HepG2 (cell line): ENCODE measurements around the gene TMEM132D. TPM values are rescaled to one million over a fixed set of nuclear protein-coding genes. Genes with fewer than 3 reads are reported as not detected.

ENCODE experiments used
- ATAC-seq: fragments of 200-7000 bp; cut with Tn5 transposase; 3 replicates; pipeline ENCODE4 v1.9.1; 2020; ENCODE audit warnings: mild to moderate bottlenecking, moderate library complexity
- BruUV-seq: library from RNA; stranded (reverse); fragments of 400-500 nt; replicated peaks from 2 replicates; lab custom pipeline; 2021; lab: Mats Ljungman, UMichigan
- CTCF ChIA-PET: fragments of 300-600 bp; formaldehyde crosslinking; extraction: SDS; loops from one replicate; lab custom pipeline; 2021; ENCODE audit warnings: low total read pairs, inconsistent platforms, low intra/inter-chr PET ratio; lab: Yijun Ruan, JAX
- POLR2A ChIA-PET: fragments of 350-600 bp; sonication (Branson Sonifier 250); formaldehyde crosslinking; loops from one replicate; lab custom pipeline; 2020; ENCODE audit warnings: antibody characterized with exemption, inconsistent platforms; lab: Yijun Ruan, JAX
- DNase-seq: peaks from one replicate; pipeline ENCODE4 v3.0.0-alpha.2; 2015; ENCODE audit warnings: low spot score
- FAIRE-seq: peaks from 3 replicates; lab custom pipeline; 2011; peaks lifted over from hg19 to GRCh38; lab: Jason Lieb, UNC
- H2AFZ ChIP-seq: one replicate; pipeline ENCODE4 v1.6.1; 2011; ENCODE audit warnings: low read length, inconsistent platforms
- H3K27ac ChIP-seq: fragments of 300-600 bp; 3 replicates; pipeline ENCODE4 v1.8.0; 2011; ENCODE audit warnings: mixed run types, mild to moderate bottlenecking, mixed read lengths, low read length, inconsistent platforms; ENCODE audit not compliant: insufficient read depth; ENCODE audit errors: extremely low read length
- H3K27me3 ChIP-seq, 2 experiments: fragments of 200-600 bp in 1 of 2; 2 replicates in 1 of 2; 3 replicates in 1 of 2; pipeline versions ENCODE4 v1.6.0 to v1.8.0; 2011; ENCODE audit warnings: low read length in 2 of 2, mild to moderate bottlenecking in 2 of 2, moderate library complexity in 2 of 2, inconsistent platforms in 1 of 2; ENCODE audit not compliant: insufficient read depth in 2 of 2, control insufficient read depth in 1 of 2
- H3K36me3 ChIP-seq, 2 experiments: fragments of 200-600 bp in 1 of 2; replicated peaks in 1 of 2; 2 replicates in 1 of 2; 3 replicates in 1 of 2; pipeline versions ENCODE4 v1.5.1 to v1.8.0; 2011; ENCODE audit warnings: low read length in 2 of 2, inconsistent platforms in 1 of 2; ENCODE audit not compliant: insufficient read depth in 2 of 2, control insufficient read depth in 1 of 2
- H3K4me1 ChIP-seq: 2 replicates; pipeline ENCODE4 v1.5.1; 2012; ENCODE audit warnings: low read length, inconsistent platforms; ENCODE audit not compliant: insufficient read depth
- H3K4me2 ChIP-seq: 2 replicates; pipeline ENCODE4 v1.6.0; 2011; ENCODE audit warnings: low read depth, low read length, inconsistent platforms
- H3K4me3 ChIP-seq, 3 experiments: fragments of 200-600 bp in 1 of 3; sonication (generic), shearing (Covaris generic) in 1 of 3; replicated peaks in 1 of 3; 2 replicates each; pipeline ENCODE4 v1.5.1; 2011 to 2016; ENCODE audit warnings: low read length in 3 of 3, inconsistent platforms in 2 of 3, low read depth in 2 of 3, mild to moderate bottlenecking in 2 of 3, control low read depth in 1 of 3, mixed read lengths in 1 of 3; ENCODE audit not compliant: insufficient read depth in 1 of 3
- H3K79me2 ChIP-seq: one replicate; pipeline ENCODE4 v1.6.1; 2011; ENCODE audit warnings: low read length, inconsistent platforms; ENCODE audit not compliant: insufficient read depth
- H3K9ac ChIP-seq: 2 replicates; pipeline ENCODE4 v1.6.0; 2011; ENCODE audit warnings: mild to moderate bottlenecking, low read depth, low read length, inconsistent platforms; ENCODE audit not compliant: insufficient read depth
- H3K9me3 ChIP-seq: 2 replicates; pipeline ENCODE4 v1.5.1; 2012; ENCODE audit warnings: mild to moderate bottlenecking, low read length
- H4K20me1 ChIP-seq: 2 replicates; pipeline ENCODE4 v1.6.0; 2011; ENCODE audit warnings: inconsistent platforms, mild to moderate bottlenecking, low read length, moderate library complexity; ENCODE audit not compliant: insufficient read depth
- ARHGAP35 ChIP-seq: sonication (generic); formaldehyde crosslinking; IDR thresholded peaks from 2 replicates; pipeline ENCODE4 v1.9.0; 2022; ENCODE audit warnings: mild to moderate bottlenecking, inconsistent platforms, moderate library complexity, missing genetic modification reagents, borderline replicate concordance
- ATF7-NPFF ChIP-seq: sonication (generic); formaldehyde crosslinking; IDR thresholded peaks from 2 replicates; pipeline ENCODE4 v1.8.1; 2023; ENCODE audit warnings: mild to moderate bottlenecking, low read depth, missing genetic modification reagents, moderate library complexity
- ATM ChIP-seq: fragments of 450-650 bp; IDR thresholded peaks from 2 replicates; pipeline ENCODE4 v1.7.1; 2017; ENCODE audit warnings: mild to moderate bottlenecking, borderline replicate concordance
- HMG20B ChIP-seq: conservative IDR thresholded peaks from 2 replicates; pipeline ENCODE4 v1.6.1; 2016; ENCODE audit warnings: missing genetic modification reagents, missing compliant biosample characterization
- PAX8 ChIP-seq: sonication (generic); formaldehyde crosslinking; IDR thresholded peaks from 2 replicates; pipeline ENCODE4 v1.8.0; 2022; ENCODE audit warnings: mild to moderate bottlenecking, missing genetic modification reagents, borderline replicate concordance
- SMARCE1 ChIP-seq: fragments of 450-650 bp; IDR thresholded peaks from 2 replicates; pipeline ENCODE4 v1.6.1; 2017; ENCODE audit warnings: borderline replicate concordance
- SRY ChIP-seq: sonication (generic); formaldehyde crosslinking; IDR thresholded peaks from 2 replicates; pipeline ENCODE4 v1.8.0; 2022; ENCODE audit warnings: mild to moderate bottlenecking, missing genetic modification reagents
- TAF1 ChIP-seq: sonication (generic); formaldehyde crosslinking; IDR thresholded peaks from 2 replicates; pipeline ENCODE4 v1.4.0; 2020; ENCODE audit warnings: missing genetic modification reagents
- TOPORS ChIP-seq: sonication (generic); formaldehyde crosslinking; IDR thresholded peaks from 2 replicates; pipeline ENCODE4 v1.8.0; 2023; ENCODE audit warnings: mild to moderate bottlenecking, missing genetic modification reagents
- ZFP37 ChIP-seq: sonication (generic); formaldehyde crosslinking; IDR thresholded peaks from 2 replicates; pipeline ENCODE4 v1.4.0; 2020; ENCODE audit warnings: missing genetic modification reagents, borderline replicate concordance
- ZNF234 ChIP-seq: sonication (generic); formaldehyde crosslinking; conservative IDR thresholded peaks from 2 replicates; pipeline ENCODE4 v1.5.1; 2020; ENCODE audit warnings: mild to moderate bottlenecking, missing genetic modification reagents
- in situ Hi-C: cut with HindIII; loops from 2 replicates; pipeline ENCODE4 v1.10.0; 2017; ENCODE audit warnings: low pct_unique_long_range_greater_than_20kb; ENCODE audit not compliant: extremely low pct_ligation_motif_present
- intact Hi-C: fragments of 100-400 bp; cut with micrococcal nuclease; formaldehyde crosslinking; loops from one replicate; pipeline ENCODE4 v1.10.0; 2022; ENCODE audit not compliant: unreplicated experiment
- polyA plus RNA-seq, 8 experiments: library from polyadenylated mRNA; depleted of rRNA in 3 of 8; stranded (reverse) in 7 of 8; unstranded in 1 of 8; fragments of >200 nt; fragmentation: Illumina TruSeq in 4 of 8; extraction: Trizol in 4 of 8; gene quantifications; 2 replicates each; pipeline versions ENCODE4 v1.2.1 to v1.2.3, GENCODE V29; 2011 to 2016; ENCODE audit warnings: low read depth in 4 of 8, missing spikeins in 1 of 8, mixed read lengths in 1 of 8; ENCODE audit not compliant: insufficient read depth in 1 of 8
- total RNA-seq, 5 experiments: library from RNA; depleted of rRNA; stranded (reverse); fragments of >200 nt; fragmentation: Illumina TruSeq; extraction: Trizol; gene quantifications; 2 replicates each; pipeline ENCODE4 v1.2.3, GENCODE V29; 2016; ENCODE audit warnings: low read depth in 1 of 5

TMEM132D gene
- total and polyA plus RNA-seq, 2 of the 13 experiments (the other 11 are each of a cell fraction or from before 2014, with no cell fraction given): not detected

DNA sequence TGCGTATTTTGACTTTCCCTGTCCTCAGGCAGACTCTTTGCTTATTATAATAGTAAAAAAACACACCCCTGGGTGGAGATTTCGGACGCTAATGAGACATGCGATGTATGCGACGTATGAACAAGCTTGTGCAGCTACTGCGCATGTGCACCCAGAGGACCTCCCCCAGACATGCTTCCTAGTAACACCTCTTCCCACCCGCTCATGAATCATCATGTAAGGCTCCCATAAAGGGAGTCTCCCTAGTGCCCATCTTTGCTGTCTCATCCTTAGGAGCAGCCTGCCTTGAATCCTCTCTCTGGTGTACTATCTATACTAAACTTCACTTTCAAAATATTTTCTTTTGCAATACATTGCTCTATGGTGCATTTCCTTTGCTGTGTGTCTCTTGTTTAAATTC, 210.1 kb downstream of the TMEM132D start (continued):
- TF ChIP-seq ATF7-NPFF (CRISPR knock-in tag): no peak

DNA sequence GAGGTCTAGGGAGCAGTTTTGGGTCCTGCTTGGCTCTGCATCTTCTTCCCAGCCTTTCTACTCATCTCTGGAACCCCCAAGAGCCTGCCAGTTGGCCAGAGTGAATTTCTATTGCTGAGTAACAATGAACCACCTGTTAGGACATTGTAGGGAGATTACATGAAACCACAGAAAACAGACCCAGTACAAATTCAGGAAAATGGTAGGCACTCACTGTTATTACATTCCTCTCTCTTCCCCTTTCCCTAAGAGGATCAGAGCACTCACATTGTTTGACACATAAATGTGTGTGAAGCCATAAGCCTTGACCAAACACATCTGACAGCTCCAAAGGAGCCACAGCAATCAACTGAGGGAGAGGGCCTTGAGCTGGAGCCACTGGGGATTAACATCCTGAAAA, 216.1 kb downstream of the TMEM132D start:
- no TSS peak for BruUV-seq
- FAIRE-seq (no peak), DNase-seq (no peak), ATAC-seq (no peak)
- no peaks in the 10 kb centered on the region for H3K4me1 ChIP-seq
- H3K4me2 ChIP-seq: no peak overlapping the region
- H3K36me3 ChIP-seq: no peaks in the 10 kb centered on the region
- H3K79me2 ChIP-seq: no peaks in the 10 kb centered on the region
- no peaks in the 10 kb centered on the region for H3K27me3 ChIP-seq
- H3K4me3 ChIP-seq: no peak overlapping the region
- no peak overlapping the region for H2AFZ ChIP-seq
- no peak overlapping the region for H3K9ac ChIP-seq
- ChIA-PET CTCF (no interaction called here), POLR2A (no interaction called here)
- intact Hi-C loops (no loop called here), in situ Hi-C loops (no loop called here)
- H3K9me3 ChIP-seq: peaks cover 67% of the 10 kb centered on the region
- no peak overlapping the region for H3K27ac ChIP-seq
- no peaks in the 10 kb centered on the region for H4K20me1 ChIP-seq
- TF ChIP-seq ATM (no peak), TOPORS (CRISPR knock-in tag) (no peak), HMG20B (CRISPR knock-in tag) (no peak), SRY (CRISPR knock-in tag) (no peak), PAX8 (CRISPR knock-in tag) (no peak), TAF1 (CRISPR knock-in tag) (no peak), ZFP37 (CRISPR knock-in tag) (no peak), ARHGAP35 (no peak), SMARCE1 (no peak), ZNF234 (CRISPR knock-in tag) (no peak)
